Measurements from ENCODE around the gene ADGRG7.
"Not testable (repeated sequence)": the region's sequence is repeated elsewhere in the genome, so short reads cannot be mapped to it uniquely, and the experiment has no call there.

The ADGRG7 gene

DNA sequence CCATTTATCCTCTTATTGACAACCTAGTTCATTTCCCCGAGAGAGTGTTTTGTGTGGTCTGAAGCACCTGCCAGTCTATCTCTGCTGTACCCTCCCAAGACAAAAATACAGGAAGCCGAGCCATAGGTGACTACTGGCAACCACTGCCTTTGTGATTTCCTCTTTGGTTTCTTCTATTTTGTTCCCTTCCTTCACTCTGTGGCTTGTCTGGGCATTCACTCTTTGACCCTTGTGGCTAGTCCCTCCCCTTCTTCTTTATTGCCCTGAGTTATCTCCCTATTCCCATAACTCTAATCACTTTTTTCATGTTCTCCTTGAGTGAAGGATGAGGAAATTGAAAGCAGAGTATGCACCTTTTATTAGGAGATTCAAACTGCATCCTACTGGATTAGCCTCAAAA, at the start of gene ADGRG7:
Gene ADGRG7, plus strand, starts transcription at position 297 of the 400 bp plus-strand sequence. CDS start 256 bp downstream, outside the sequence.
- DNase-seq: no peak

DNA sequence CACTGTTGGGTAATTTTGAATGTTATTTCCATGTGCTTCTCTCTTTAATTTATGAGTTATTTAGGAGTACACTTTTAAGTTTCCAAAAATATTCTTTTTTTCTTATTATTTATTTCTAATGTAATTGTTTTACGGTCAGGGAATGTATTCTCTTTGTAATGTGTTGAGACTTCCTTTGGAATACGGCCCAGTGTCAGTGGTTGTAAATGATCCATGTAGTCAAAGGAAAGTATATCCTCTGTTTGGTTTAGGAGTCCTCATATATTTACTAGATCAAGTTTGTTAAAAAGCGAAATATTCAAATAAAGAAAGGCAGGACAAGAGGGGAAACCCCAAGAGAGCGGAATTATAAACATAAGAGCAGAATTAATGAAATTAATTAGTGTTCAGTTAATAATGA, 49.0 kb upstream of the ADGRG7 start:
- DNase-seq: no peak

- DNase-seq: no peak
These were observed 47.8 kb upstream of the ADGRG7 start for GRCh38 chr3:100561459-100562158.

DNA sequence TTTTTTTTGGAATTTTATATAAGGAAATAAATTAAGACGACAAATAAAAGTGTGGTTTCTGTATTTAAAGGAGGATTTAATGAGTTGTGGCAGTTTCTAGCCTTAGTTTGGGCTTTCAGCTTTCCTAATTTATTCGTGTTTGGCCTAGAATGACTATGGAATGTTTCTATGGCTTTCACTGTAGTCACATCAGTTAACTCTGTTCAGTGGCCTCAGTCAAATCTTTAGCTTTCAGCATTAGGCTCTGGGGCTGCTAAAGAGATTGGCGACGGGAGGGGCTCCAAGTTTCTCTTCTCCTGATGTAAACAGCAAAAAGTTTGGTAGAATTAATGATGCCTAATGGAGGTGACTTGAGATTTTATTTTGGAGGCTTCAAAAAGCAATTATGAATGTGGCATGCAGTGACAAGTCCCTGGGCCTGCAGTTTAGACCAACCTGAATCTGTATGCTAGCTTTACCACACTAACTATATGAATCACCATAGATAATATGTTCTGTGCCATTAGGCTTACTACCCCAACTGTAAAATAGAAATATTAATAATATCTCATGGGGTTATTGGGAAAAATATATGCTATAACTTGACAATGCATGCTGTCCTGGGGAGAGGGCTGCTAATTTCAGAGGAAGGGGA, 47.1 kb upstream of the ADGRG7 start:
- DNase-seq: no peak

DNA sequence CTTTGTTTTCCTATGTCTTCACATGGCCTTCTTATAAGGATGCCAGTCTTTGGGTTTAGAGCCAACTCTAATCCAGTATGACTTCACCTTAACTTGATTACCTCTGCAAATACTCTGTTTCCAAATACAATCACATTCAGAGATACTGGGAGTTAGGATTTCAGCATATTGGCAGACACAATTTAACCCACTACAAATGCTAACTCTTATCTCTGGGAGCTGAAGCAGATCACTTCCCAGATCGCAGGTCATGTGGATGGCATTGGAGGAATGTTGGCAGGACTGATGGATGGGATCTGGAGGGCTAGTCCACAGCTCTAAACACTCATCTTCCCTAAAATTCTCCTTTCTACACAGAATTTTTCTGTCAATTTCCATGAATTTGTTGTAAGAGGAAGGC, 46.2 kb upstream of the ADGRG7 start:
- no peak for DNase-seq

GRCh38 chr3:100563652-100564211, 45.7 kb upstream of the ADGRG7 start:
- DNase-seq: no peak

GRCh38 chr3:100570811-100571210, 38.6 kb upstream of the ADGRG7 start:
- DNase-seq: no peak

GRCh38 chr3:100574536-100574935, 34.9 kb upstream of the ADGRG7 start:
- no peak for DNase-seq

- no peak for DNase-seq
These were observed 33.7 kb upstream of the ADGRG7 start for GRCh38 chr3:100575704-100576103.

- no peak for DNase-seq
These were observed 31.9 kb upstream of the ADGRG7 start for GRCh38 chr3:100577382-100578008.

- DNase-seq: no peak
These were observed 30.8 kb upstream of the ADGRG7 start for GRCh38 chr3:100578646-100579045.

DNA sequence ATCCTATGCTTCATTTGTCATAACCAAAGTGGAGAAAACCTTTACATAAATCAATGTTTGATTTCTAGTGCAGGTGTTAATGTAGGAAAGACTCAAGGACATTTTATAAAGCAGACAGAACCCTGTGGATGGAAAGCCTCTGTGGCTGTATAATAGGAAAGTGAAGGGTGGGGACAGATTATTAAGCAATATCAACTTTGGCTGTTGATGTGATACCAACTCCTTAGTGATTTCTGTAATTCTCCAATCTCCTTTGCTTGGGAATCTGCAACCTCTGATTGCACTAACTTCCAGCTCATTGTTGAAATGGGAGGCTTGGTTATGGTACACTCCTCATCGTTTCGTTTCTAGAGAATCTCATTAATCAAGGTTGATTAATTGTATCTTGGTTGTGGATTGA, 29.3 kb upstream of the ADGRG7 start:
- DNase-seq: no peak

- DNase-seq: no peak
These were observed 27.8 kb upstream of the ADGRG7 start for GRCh38 chr3:100581650-100582049.

DNA sequence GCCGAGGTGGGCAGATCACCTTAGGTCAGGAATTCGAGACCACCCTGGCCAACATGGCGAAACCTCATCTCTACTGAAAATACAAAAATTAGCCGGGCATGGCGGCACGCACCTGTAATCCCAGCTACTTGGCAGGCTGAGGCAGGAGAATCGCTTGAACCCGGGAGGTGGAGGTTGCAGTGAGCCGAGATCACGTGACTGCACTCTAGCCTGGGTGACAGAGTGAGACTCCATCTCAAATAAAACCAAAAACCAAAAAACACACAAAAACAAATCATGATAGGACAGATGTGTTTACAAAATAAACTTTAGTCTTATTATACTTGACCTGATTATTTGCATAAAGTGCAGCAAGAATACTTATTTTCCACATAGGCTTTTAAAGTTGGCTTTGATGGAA, 27.2 kb upstream of the ADGRG7 start:
- DNase-seq: not testable (repeated sequence)

GRCh38 chr3:100584101-100584660, 25.2 kb upstream of the ADGRG7 start:
- DNase-seq: no peak

DNA sequence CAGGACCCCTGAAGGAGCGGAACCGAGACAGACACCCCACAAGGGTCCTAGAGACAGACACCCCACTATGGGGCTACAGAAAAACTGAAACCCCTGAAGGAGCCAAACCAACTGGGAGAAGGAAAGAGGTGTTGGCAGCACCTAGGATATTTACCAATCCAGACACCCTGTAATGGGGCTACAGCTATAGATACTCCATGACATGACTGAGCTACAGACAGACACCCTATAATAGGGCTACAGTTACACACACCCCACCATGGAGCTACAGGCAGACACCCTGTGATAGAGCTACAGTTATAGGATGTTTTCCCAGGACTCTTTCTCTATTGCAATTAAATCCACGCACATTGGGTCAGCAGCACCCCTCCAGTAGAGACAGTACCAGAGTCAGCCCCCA, 22.6 kb upstream of the ADGRG7 start:
- DNase-seq: no peak

DNA sequence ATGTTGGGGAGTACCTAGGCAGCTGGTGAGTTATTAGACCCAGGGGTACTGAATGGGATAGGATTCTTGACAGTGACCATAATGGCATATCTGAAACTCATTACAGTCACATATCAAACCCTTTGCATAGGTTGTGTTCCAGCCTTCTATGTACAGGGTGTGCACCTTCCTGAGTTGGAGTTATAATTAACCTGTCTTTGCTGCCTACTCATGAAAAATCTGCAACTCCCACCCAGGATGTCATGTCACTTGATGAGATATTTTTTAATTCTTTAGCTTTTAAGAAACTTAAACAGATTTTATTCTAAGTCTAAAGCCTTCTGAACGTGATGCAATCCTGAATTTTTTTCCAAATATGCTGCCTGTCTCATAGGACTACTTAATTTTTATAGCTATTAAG, 21.1 kb upstream of the ADGRG7 start:
- no peak for DNase-seq

DNA sequence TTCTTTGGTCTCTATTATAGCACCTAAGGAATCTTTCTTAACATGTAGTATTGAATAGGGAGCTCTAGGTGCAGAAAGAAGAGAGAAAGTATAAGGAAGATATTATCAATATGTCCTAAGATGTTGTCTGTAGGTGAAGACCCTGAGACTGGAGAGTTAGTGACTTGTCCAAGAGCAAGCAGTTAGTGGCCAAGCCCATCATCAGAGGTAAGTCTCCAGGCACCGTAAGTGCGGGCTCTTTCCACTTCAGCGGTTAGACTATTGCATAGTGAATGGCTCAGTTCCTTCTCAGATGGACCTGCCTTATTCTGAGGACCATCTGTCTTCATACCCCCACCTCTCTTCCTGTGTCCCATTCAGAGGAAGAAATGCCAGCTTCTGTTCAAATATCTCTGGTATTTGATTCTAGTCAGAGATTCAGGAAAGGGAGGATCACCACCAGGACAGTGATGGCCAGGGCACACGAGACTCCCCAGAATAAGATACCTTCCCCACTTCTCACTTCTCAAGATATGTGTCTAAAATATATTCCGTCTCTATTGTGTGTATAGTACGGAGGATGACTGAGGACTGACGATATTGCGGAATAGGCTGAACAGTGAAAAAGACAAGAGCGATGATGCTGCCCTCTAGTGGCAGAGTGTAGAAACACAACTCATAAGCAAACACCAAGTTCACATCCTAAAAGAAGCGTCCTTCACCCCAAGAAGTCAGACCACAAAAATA, 19.1 kb upstream of the ADGRG7 start:
- peak; percentile 25 to 53 for DNase-seq

GRCh38 chr3:100590840-100591147, 18.6 kb upstream of the ADGRG7 start:
- DNase-seq: no peak

DNA sequence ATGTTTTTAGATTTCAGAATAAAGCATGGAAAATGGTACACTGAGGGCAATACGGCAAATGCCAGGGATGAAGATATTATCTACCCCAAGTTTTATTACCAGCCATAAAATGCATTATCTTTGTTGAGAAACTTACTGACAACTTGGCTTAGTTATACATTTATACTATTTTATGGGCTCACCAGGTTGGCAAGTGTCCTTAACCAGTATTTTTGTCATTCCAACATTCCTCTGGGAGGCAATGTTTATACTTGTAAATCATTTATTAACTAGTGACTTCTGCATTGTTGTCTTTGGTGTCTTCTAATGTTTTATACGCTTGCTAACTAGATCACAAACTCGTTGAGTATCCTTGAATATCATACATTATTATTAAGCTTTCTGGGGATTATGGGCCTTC, 18.0 kb upstream of the ADGRG7 start:
- DNase-seq: no peak

GRCh38 chr3:100600181-100601042, 9.0 kb upstream of the ADGRG7 start:
- no peak for DNase-seq

Measured in NCI-H1930 (cell line).